Naive thymus-derived CD4-positive, alpha-beta T cell (primary cell): ENCODE results near the gene ENTPD5. TPM values are rescaled to one million over a fixed set of nuclear protein-coding genes. Genes with fewer than 3 reads are reported as not detected.

Source experiments
- ATAC-seq: fragments of 150-1000 bp; cut with Tn5 transposase; 2 replicates; pipeline ENCODE4 v1.10.0; 2021; ENCODE audit warnings: mild to moderate bottlenecking, moderate library complexity
- CTCF ChIA-PET: fragments of 350-600 bp; sonication (Branson Sonifier 250); formaldehyde crosslinking; loops from one replicate; lab custom pipeline; 2021; ENCODE audit warnings: antibody characterized with exemption; lab: Charles Lee
- POLR2A ChIA-PET: fragments of 350-600 bp; sonication (Branson Sonifier 250); formaldehyde crosslinking; loops from one replicate; lab custom pipeline; 2021; ENCODE audit warnings: antibody characterized with exemption, inconsistent platforms; lab: Charles Lee
- DNase-seq, 9 donors: peaks; one replicate each; pipeline versions ENCODE4 v3.0.0 to v3.0.0-alpha.2; 2020 to 2022; ENCODE audit warnings: mixed read lengths in 1 of 9
- H3K27ac ChIP-seq: one replicate; pipeline ENCODE4 v1.7.0; 2013; ENCODE audit warnings: mild to moderate bottlenecking, low read depth, low read length, moderate library complexity
- H3K27me3 ChIP-seq, 2 donors: one replicate each; pipeline ENCODE4 v1.7.0; 2013; ENCODE audit warnings: low read length in 2 of 2, mild to moderate bottlenecking in 2 of 2, moderate library complexity in 2 of 2; ENCODE audit not compliant: control insufficient read depth in 2 of 2, insufficient read depth in 2 of 2
- H3K36me3 ChIP-seq, 3 experiments: 1 replicate in 2 of 3; 2 replicates in 1 of 3; pipeline ENCODE4 v1.7.0; 2013; ENCODE audit warnings: low read length in 3 of 3, mild to moderate bottlenecking in 3 of 3, moderate library complexity in 1 of 3; ENCODE audit not compliant: insufficient read depth in 3 of 3, control insufficient read depth in 2 of 3
- H3K4me1 ChIP-seq, 2 donors: one replicate each; pipeline ENCODE4 v1.7.0; 2013; ENCODE audit warnings: low read length in 2 of 2, mild to moderate bottlenecking in 2 of 2, moderate library complexity in 1 of 2; ENCODE audit not compliant: control insufficient read depth in 2 of 2, insufficient read depth in 2 of 2
- H3K4me3 ChIP-seq: 2 replicates; pipeline ENCODE4 v1.7.0; 2013; ENCODE audit warnings: mild to moderate bottlenecking, low read length
- H3K9me3 ChIP-seq, 3 experiments: 1 replicate in 2 of 3; 2 replicates in 1 of 3; pipeline ENCODE4 v1.7.0; 2013; ENCODE audit warnings: low read length in 3 of 3; ENCODE audit not compliant: control insufficient read depth in 2 of 3
- H3K27ac Mint-ChIP-seq, 9 donors: one replicate each; pipeline ENCODE4 v1.8.0; 2020 to 2022; ENCODE audit warnings: mixed read lengths in 9 of 9, mild to moderate bottlenecking in 8 of 9, moderate library complexity in 5 of 9, inconsistent platforms in 2 of 9
- H3K27me3 Mint-ChIP-seq, 5 donors: one replicate each; pipeline ENCODE4 v1.8.0; 2021 to 2022; ENCODE audit warnings: mixed read lengths in 5 of 5, mild to moderate bottlenecking in 1 of 5
- H3K36me3 Mint-ChIP-seq, 5 donors: one replicate each; pipeline ENCODE4 v1.8.0; 2020 to 2022; ENCODE audit warnings: mixed read lengths in 5 of 5, mild to moderate bottlenecking in 3 of 5, inconsistent platforms in 1 of 5
- H3K4me1 Mint-ChIP-seq, 7 donors: one replicate each; pipeline ENCODE4 v1.8.0; 2020 to 2022; ENCODE audit warnings: mixed read lengths in 7 of 7, mild to moderate bottlenecking in 3 of 7, inconsistent platforms in 1 of 7
- H3K4me3 Mint-ChIP-seq, 10 donors: one replicate each; pipeline ENCODE4 v1.8.0; 2020 to 2022; ENCODE audit warnings: mild to moderate bottlenecking in 10 of 10, mixed read lengths in 10 of 10, moderate library complexity in 6 of 10, inconsistent platforms in 2 of 10
- H3K9me3 Mint-ChIP-seq, 11 donors: one replicate each; pipeline ENCODE4 v1.8.0; 2020 to 2022; ENCODE audit warnings: mixed read lengths in 11 of 11, mild to moderate bottlenecking in 4 of 11, inconsistent platforms in 1 of 11, moderate library complexity in 1 of 11
- intact Hi-C, 2 donors: fragments of 100-400 bp; cut with micrococcal nuclease; formaldehyde crosslinking; loops; one replicate each; pipeline ENCODE4 v1.15.1; 2023
- polyA plus RNA-seq, 2 donors: library from polyadenylated mRNA; unstranded; fragments of 300-500 nt; fragmentation: Illumina TruSeq; gene quantifications; one replicate each; pipeline ENCODE4 v1.2.3, GENCODE V29; 2021
- total RNA-seq, 6 experiments: library from RNA in 5 of 6; stranded (reverse) in 5 of 6; gene quantifications; 1 replicate in 5 of 6; 2 replicates in 1 of 6; pipeline ENCODE4 v1.2.3 and lab custom pipeline; 2021 to 2026

ENTPD5 gene
- total and polyA plus RNA-seq, 7 experiments from 2014 or later, result 4.2 to 17.1 (median 9.5) TPM

- DNase-seq (no peak), ATAC-seq (no peak)
- Mint-ChIP-seq H3K36me3 (peaks cover 0 to 24% (median 7%) of the 10 kb centered on the region in 5 donors), H3K27ac (no peak overlapping the region), H3K4me1 (peaks cover 5 to 26% (median 23%) of the 10 kb centered on the region in 7 donors), H3K4me3 (no peak overlapping the region), H3K9me3 (peaks cover 0 to 2% (median 0%) of the 10 kb centered on the region in 11 donors), H3K27me3 (no peaks in the 10 kb centered on the region)
- ChIA-PET POLR2A (interaction anchor here (1.0 kb wide), 1 partner anchor 69 kb away, joined by 3 read pairs; no protein-coding TSS in a partner anchor), CTCF (no interaction called here)
- peaks cover 5 to 41% (median 18%) of the 10 kb centered on the region in 3 experiments for H3K36me3 ChIP-seq
- H3K9me3 ChIP-seq, result no peaks in the 10 kb centered on the region
- H3K4me3 ChIP-seq, result no peak overlapping the region
- intact Hi-C loops, result no loop called here
- H3K27ac ChIP-seq, result no peak overlapping the region
- H3K4me1 ChIP-seq, result peaks cover 0 to 4% of the 10 kb centered on the region in 2 donors
- H3K27me3 ChIP-seq, result no peaks in the 10 kb centered on the region
These were observed 65.4 kb downstream of the ENTPD5 start for GRCh38 chr14:73953731-73954130.

DNA sequence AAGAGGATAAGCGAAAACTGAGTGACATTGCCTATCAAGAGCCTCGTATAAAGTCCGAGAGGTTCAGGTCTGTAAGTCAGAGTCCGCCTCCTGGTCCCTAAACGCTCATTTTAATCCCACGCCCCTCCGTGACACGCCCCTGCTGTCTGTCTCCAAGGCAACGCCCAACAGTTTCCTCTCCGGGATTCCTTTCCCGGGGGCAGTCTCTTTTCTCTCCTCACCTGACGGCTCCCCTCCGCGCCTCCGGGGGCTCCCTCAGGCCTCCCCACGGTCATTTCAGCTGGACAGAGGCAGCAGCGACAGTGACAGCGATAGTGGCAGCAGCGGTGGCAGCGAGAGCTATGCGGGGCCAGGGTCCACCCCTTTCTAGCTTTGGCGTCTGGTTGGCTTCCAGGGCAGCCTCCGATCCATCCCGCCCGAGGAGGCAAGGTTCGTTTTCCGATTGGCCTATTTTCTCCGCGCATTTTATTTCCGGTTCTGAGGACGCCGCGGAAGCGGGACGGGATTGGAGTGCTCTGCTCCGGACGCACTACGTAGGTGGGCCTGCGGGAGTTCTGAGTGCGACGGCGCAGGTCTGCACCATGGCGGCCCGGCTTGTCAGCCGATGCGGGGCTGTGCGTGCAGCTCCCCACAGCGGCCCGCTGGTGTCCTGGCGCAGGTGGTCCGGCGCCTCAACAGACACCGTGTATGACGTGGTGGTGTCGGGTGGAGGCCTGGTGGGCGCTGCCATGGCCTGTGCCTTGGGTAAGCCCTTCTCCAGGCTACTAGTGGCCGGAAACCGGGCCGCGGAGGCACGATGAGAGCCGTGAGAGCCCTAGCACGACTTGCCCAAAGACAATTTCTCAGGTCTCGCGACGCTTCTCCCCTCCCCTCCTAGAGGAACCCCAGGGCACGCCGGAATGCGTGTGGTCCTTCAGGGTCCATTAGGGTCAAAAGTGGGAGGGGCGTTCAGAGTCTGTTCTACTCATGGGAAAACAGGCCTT, 69.0 kb downstream of the ENTPD5 start, which contains the start of the genes COQ6 and FAM161B:
COQ6 (plus strand) TSS at position 551 of the 983 bp plus-strand sequence; CDS start at position 582, 31 bp downstream.
FAM161B (minus strand) TSS at position 343 of the 983 bp plus-strand sequence; CDS start at position 275, 68 bp downstream.
- H3K9me3 ChIP-seq, result no peaks in the 10 kb centered on the region
- Mint-ChIP-seq H3K4me1 (peaks cover 5 to 34% (median 27%) of the 10 kb centered on the region in 7 donors), H3K36me3 (peaks cover 0 to 9% (median 5%) of the 10 kb centered on the region in 5 donors), H3K27me3 (no peaks in the 10 kb centered on the region), H3K9me3 (peaks cover 0 to 2% (median 0%) of the 10 kb centered on the region in 11 donors), H3K27ac (peak within 1 kb of the TSS; percentile 93 to 98 (median 95)), H3K4me3 (peak within 1 kb of the TSS; percentile 96 to 99 (median 98))
- no peaks in the 10 kb centered on the region for H3K27me3 ChIP-seq
- peak within 1 kb of the TSS; percentile 92 for H3K4me3 ChIP-seq
- intact Hi-C loops, result loop anchor here (1.0 to 2.0 kb wide), 11 partner anchors 64 to 543 kb away; partner anchors contain the start of genes ALDH6A1 (in 2 of the 2), BBOF1 (in 2 of the 2), ENTPD5 (in 2 of the 2) and LIN52 (in 2 of the 2)
- H3K36me3 ChIP-seq, result peaks cover 0 to 17% (median under 1%) of the 10 kb centered on the region in 3 experiments
- DNase-seq (peak; percentile 82 to 97 (median 95)), ATAC-seq (peak; percentile 96)
- peaks cover 0 to 4% of the 10 kb centered on the region in 2 donors for H3K4me1 ChIP-seq
- POLR2A ChIA-PET, result interaction anchor here (0.6 to 1.3 kb wide), 10 partner anchors 9 to 495 kb away, joined by 3 to 12 read pairs (median 5); partner anchors contain the start of genes BBOF1, ENTPD5 and ZNF410
- CTCF ChIA-PET, result no interaction called here
- H3K27ac ChIP-seq, result peak within 1 kb of the TSS; percentile 94

- Histone ChIP-seq H3K4me1 (no peaks in the 10 kb centered on the region), H3K36me3 (peaks cover 0 to 30% (median 5%) of the 10 kb centered on the region in 3 experiments), H3K27ac (no peak overlapping the region), H3K27me3 (no peaks in the 10 kb centered on the region), H3K9me3 (no peaks in the 10 kb centered on the region), H3K4me3 (no peak overlapping the region)
- H3K36me3 Mint-ChIP-seq, result peaks cover 0 to 18% (median 6%) of the 10 kb centered on the region in 5 donors
- DNase-seq (no peak), ATAC-seq (no peak)
- no peaks in the 10 kb centered on the region for H3K27me3 Mint-ChIP-seq
- no peak overlapping the region for H3K27ac Mint-ChIP-seq
- intact Hi-C loops, result no loop called here
- ChIA-PET POLR2A (interaction anchor here (0.6 kb wide), 1 partner anchor 57 kb away, joined by 3 read pairs; no protein-coding TSS in a partner anchor), CTCF (interaction anchor here (0.5 kb wide), 1 partner anchor 426 kb away, joined by 3 read pairs; no protein-coding TSS in a partner anchor)
- H3K4me3 Mint-ChIP-seq, result no peak overlapping the region
- peaks cover 0 to 19% (median 11%) of the 10 kb centered on the region in 7 donors for H3K4me1 Mint-ChIP-seq
- no peaks in the 10 kb centered on the region for H3K9me3 Mint-ChIP-seq
These were observed 73.9 kb downstream of the ENTPD5 start for GRCh38 chr14:73945159-73945670.

- intact Hi-C loops, result no loop called here
- CTCF ChIA-PET, result interaction anchor here (0.5 kb wide), 1 partner anchor 427 kb away, joined by 3 read pairs; no protein-coding TSS in a partner anchor
These were observed 74.5 kb downstream of the ENTPD5 start for GRCh38 chr14:73944432-73945158.

GRCh38 chr14:73943083-73943482, 76.0 kb downstream of the ENTPD5 start:
- Mint-ChIP-seq H3K27ac (peak overlapping the region in 1 of 9 donors; percentile 67), H3K9me3 (no peaks in the 10 kb centered on the region), H3K27me3 (no peaks in the 10 kb centered on the region), H3K4me1 (peaks cover 0 to 9% (median 4%) of the 10 kb centered on the region in 7 donors), H3K4me3 (no peak overlapping the region), H3K36me3 (peaks cover 0 to 22% (median 9%) of the 10 kb centered on the region in 5 donors)
- ChIA-PET POLR2A (no interaction called here), CTCF (no interaction called here)
- Histone ChIP-seq H3K27me3 (no peaks in the 10 kb centered on the region), H3K4me3 (no peak overlapping the region), H3K9me3 (no peaks in the 10 kb centered on the region), H3K36me3 (peaks cover 0 to 30% (median 5%) of the 10 kb centered on the region in 3 experiments), H3K27ac (no peak overlapping the region), H3K4me1 (no peaks in the 10 kb centered on the region)
- intact Hi-C loops, result no loop called here
- DNase-seq (no peak), ATAC-seq (peak; percentile 73)

More at GRCh38 chr14:73944432-73945158, 74.5 kb downstream of the ENTPD5 start:
- Histone ChIP-seq H3K27me3 (no peaks in the 10 kb centered on the region), H3K9me3 (no peaks in the 10 kb centered on the region), H3K4me3 (no peak overlapping the region), H3K4me1 (no peaks in the 10 kb centered on the region), H3K27ac (no peak overlapping the region), H3K36me3 (peaks cover 0 to 30% (median 5%) of the 10 kb centered on the region in 3 experiments)
- Mint-ChIP-seq H3K4me1 (peaks cover 0 to 13% (median 9%) of the 10 kb centered on the region in 7 donors), H3K4me3 (no peak overlapping the region), H3K27me3 (no peaks in the 10 kb centered on the region), H3K9me3 (no peaks in the 10 kb centered on the region), H3K27ac (no peak overlapping the region), H3K36me3 (peaks cover 0 to 22% (median 9%) of the 10 kb centered on the region in 5 donors)
- no peak for ATAC-seq
- DNase-seq, result no peak
- POLR2A ChIA-PET, result interaction anchor here (0.6 kb wide), 1 partner anchor 56 kb away, joined by 3 read pairs; no protein-coding TSS in a partner anchor
